Prostate gland (tissue), 2 donors: ENCODE data around the gene ATP9A.

Experiments
- CTCF ChIP-seq, 4 experiments: fragments of 200-600 bp in 2 of 4; fragments of 450-650 bp in 2 of 4; sonication (generic) in 2 of 4; IDR thresholded peaks; 1 replicate in 3 of 4; 2 replicates in 1 of 4; pipeline ENCODE4 v1.5.1; 2016 to 2019; ENCODE audit warnings: antibody characterized with exemption in 4 of 4, mild to moderate bottlenecking in 2 of 4, moderate library complexity in 2 of 4
- POLR2A ChIP-seq: fragments of 450-650 bp; IDR thresholded peaks from one replicate; pipeline ENCODE4 v1.6.1; 2016; ENCODE audit warnings: antibody characterized with exemption, mild to moderate bottlenecking

- no peak for TF ChIP-seq CTCF (IDR thresholded peaks at IDR 0.05)
- TF ChIP-seq POLR2A: no peak
These were observed 81.1 kb downstream of the ATP9A start for GRCh38 chr20:51687108-51687507.
